Endodermal cell (in vitro differentiated cells): ENCODE results near the gene BTF3. TPM values are rescaled to one million over a fixed set of nuclear protein-coding genes. Genes with fewer than 3 reads are reported as not detected.
A peak's percentile ranks its signal among the peaks of the same experiment; 100 is the strongest.

ENCODE experiments used
- DNase-seq: peaks from one replicate; pipeline ENCODE4 v3.0.0-alpha.2; 2017
- H3K27ac ChIP-seq: 2 replicates; pipeline ENCODE4 v1.5.1; 2013; ENCODE audit warnings: mild to moderate bottlenecking, low read depth, low read length, moderate library complexity
- H3K27me3 ChIP-seq: 2 replicates; pipeline ENCODE4 v1.6.1; 2013; ENCODE audit warnings: mild to moderate bottlenecking, low read length, moderate library complexity; ENCODE audit not compliant: insufficient read depth, control insufficient read depth, poor library complexity, severe bottlenecking
- H3K36me3 ChIP-seq: 2 replicates; pipeline ENCODE4 v1.7.0; 2013; ENCODE audit warnings: mild to moderate bottlenecking, low read length, moderate library complexity; ENCODE audit not compliant: control insufficient read depth, insufficient read depth
- H3K4me1 ChIP-seq: one replicate; pipeline ENCODE4 v1.7.0; 2013; ENCODE audit warnings: low read length; ENCODE audit not compliant: control insufficient read depth, insufficient read depth
- H3K4me3 ChIP-seq: 2 replicates; pipeline ENCODE4 v1.5.1; 2013; ENCODE audit warnings: mild to moderate bottlenecking, low read length, moderate library complexity
- H3K9ac ChIP-seq: 2 replicates; pipeline ENCODE4 v1.6.1; 2013; ENCODE audit warnings: mild to moderate bottlenecking, low read length, moderate library complexity; ENCODE audit not compliant: poor library complexity, severe bottlenecking; ENCODE audit errors: extremely low read depth
- H3K9me3 ChIP-seq: 2 replicates; pipeline ENCODE4 v1.6.1; 2013; ENCODE audit warnings: mild to moderate bottlenecking, low read length, moderate library complexity; ENCODE audit not compliant: control insufficient read depth
- H3K27ac Mint-ChIP-seq: 2 replicates; pipeline ENCODE4 v1.8.0; 2020; ENCODE audit warnings: mixed read lengths
- H3K27me3 Mint-ChIP-seq: 2 replicates; pipeline ENCODE4 v1.8.0; 2021; ENCODE audit warnings: mild to moderate bottlenecking, mixed read lengths; ENCODE audit not compliant: insufficient read depth
- H3K36me3 Mint-ChIP-seq: 2 replicates; pipeline ENCODE4 v1.8.0; 2020; ENCODE audit warnings: low read depth, mixed read lengths
- H3K4me1 Mint-ChIP-seq: 2 replicates; pipeline ENCODE4 v1.8.0; 2020; ENCODE audit warnings: mixed read lengths
- H3K4me3 Mint-ChIP-seq: 2 replicates; pipeline ENCODE4 v1.8.0; 2020; ENCODE audit warnings: mild to moderate bottlenecking, moderate library complexity, mixed read lengths
- H3K9me3 Mint-ChIP-seq: 2 replicates; pipeline ENCODE4 v1.8.0; 2020; ENCODE audit warnings: mild to moderate bottlenecking, mixed read lengths
- CTCF ChIP-seq: fragments of 200-600 bp; sonication (generic); conservative IDR thresholded peaks from 2 replicates; pipeline ENCODE4 v1.5.0; 2021; ENCODE audit warnings: antibody characterized with exemption, mild to moderate bottlenecking
- WGBS, 2 experiments: methylation state at CpG; one replicate each; pipeline versions ENCODE4 v1.1.5 to v1.1.7; 2013; ENCODE audit warnings: missing lambda C conversion rate in 2 of 2, mixed read lengths in 1 of 2; ENCODE audit not compliant: insufficient coverage in 1 of 2, insufficient read length in 1 of 2; 5-methylcytosine and 5-hydroxymethylcytosine counted together
- total RNA-seq, 2 donors: library from RNA; stranded (reverse); fragmentation: NEBNext Ultra II Directional in 1 of 2; extraction: Animal tissue kit (Norgen Biotek cat#: 25700) in 1 of 2; gene quantifications; 2 replicates in 1 of 2; 3 replicates in 1 of 2; pipeline ENCODE4 v1.2.1, GENCODE V29; 2021

BTF3 gene
- total RNA-seq, 2 donors from 2014 or later = 671 to 739 TPM

- no peak overlapping the region for H3K27ac Mint-ChIP-seq
- H3K36me3 ChIP-seq = no peaks in the 10 kb centered on the region
- no peaks in the 10 kb centered on the region for H3K9me3 ChIP-seq
- TF ChIP-seq CTCF = no peak
- no peak overlapping the region for H3K9ac ChIP-seq
- no peak overlapping the region for H3K4me3 ChIP-seq
- no peaks in the 10 kb centered on the region for H3K36me3 Mint-ChIP-seq
- no peaks in the 10 kb centered on the region for H3K9me3 Mint-ChIP-seq
- no peaks in the 10 kb centered on the region for H3K4me1 ChIP-seq
- DNase-seq = no peak
- H3K27ac ChIP-seq = no peak overlapping the region
- no peaks in the 10 kb centered on the region for H3K27me3 Mint-ChIP-seq
- peaks cover 12% of the 10 kb centered on the region for H3K4me1 Mint-ChIP-seq
- 74% methylated on average over 2 of the region's 2 CpGs; no CpG with 5 or more reads in 1 of the 2 experiments for WGBS, 2 experiments
- H3K4me3 Mint-ChIP-seq = no peak overlapping the region
- H3K27me3 ChIP-seq = no peaks in the 10 kb centered on the region
Observed at GRCh38 chr5:73514418-73514817, 16.2 kb downstream of the BTF3 start.

GRCh38 chr5:73515232-73515631, 17.0 kb downstream of the BTF3 start:
- Mint-ChIP-seq H3K4me3 (no peak overlapping the region), H3K27ac (no peak overlapping the region), H3K9me3 (no peaks in the 10 kb centered on the region), H3K4me1 (peaks cover 10% of the 10 kb centered on the region), H3K27me3 (no peaks in the 10 kb centered on the region), H3K36me3 (no peaks in the 10 kb centered on the region)
- 93 to 100% methylated on average over 3 to 4 of the region's 4 CpGs for WGBS, 2 experiments
- H3K27ac ChIP-seq = no peak overlapping the region
- DNase-seq = no peak
- no peak for TF ChIP-seq CTCF
- no peak overlapping the region for H3K9ac ChIP-seq
- no peaks in the 10 kb centered on the region for H3K36me3 ChIP-seq
- H3K9me3 ChIP-seq = no peaks in the 10 kb centered on the region
- no peak overlapping the region for H3K4me3 ChIP-seq
- H3K4me1 ChIP-seq = no peaks in the 10 kb centered on the region
- no peaks in the 10 kb centered on the region for H3K27me3 ChIP-seq

GRCh38 chr5:73519531-73520283, 21.5 kb downstream of the BTF3 start:
- Mint-ChIP-seq H3K4me3 (no peak overlapping the region), H3K36me3 (no peaks in the 10 kb centered on the region), H3K4me1 (peaks cover 4% of the 10 kb centered on the region), H3K27ac (no peak overlapping the region), H3K27me3 (no peaks in the 10 kb centered on the region), H3K9me3 (no peaks in the 10 kb centered on the region)
- Histone ChIP-seq H3K27me3 (no peaks in the 10 kb centered on the region), H3K4me3 (no peak overlapping the region), H3K9me3 (no peaks in the 10 kb centered on the region), H3K4me1 (no peaks in the 10 kb centered on the region), H3K9ac (no peak overlapping the region), H3K36me3 (no peaks in the 10 kb centered on the region), H3K27ac (no peak overlapping the region)
- 33 to 41% methylated on average over 4 to 16 of the region's 16 CpGs for WGBS, 2 experiments
- peak; percentile 93 for DNase-seq
- TF ChIP-seq CTCF = peak; percentile 76
